Stomach (tissue), 4 donors: Measurements from ENCODE around the gene C19orf33.

Experiments used
- CTCF ChIP-seq, 7 experiments: fragments of 450-650 bp in 4 of 7; fragments of 200-600 bp in 3 of 7; sonication (generic) in 3 of 7; IDR thresholded peaks; one replicate each; pipeline ENCODE4 v1.5.1; 2016 to 2019; ENCODE audit warnings: antibody characterized with exemption in 7 of 7, control low read depth in 2 of 7, mild to moderate bottlenecking in 1 of 7
- POLR2A ChIP-seq, 4 donors: fragments of 450-650 bp; IDR thresholded peaks; one replicate each; pipeline ENCODE4 v1.6.1; 2016; ENCODE audit warnings: antibody characterized with exemption in 4 of 4, control low read depth in 2 of 4, mild to moderate bottlenecking in 1 of 4, moderate library complexity in 1 of 4

- TF ChIP-seq CTCF (IDR thresholded peaks at IDR 0.05) (no peak), POLR2A (IDR thresholded peaks at IDR 0.05) (no peak)
These were observed 42.8 kb downstream of the C19orf33 start for GRCh38 chr19:38346837-38347236.
